Psoas muscle (tissue), 8 donors: ENCODE measurements around the gene BIVM. TPM values are rescaled to one million over a fixed set of nuclear protein-coding genes. Genes with fewer than 3 reads are reported as not detected.
"Not testable (repeated sequence)": the region's sequence is repeated elsewhere in the genome, so short reads cannot be mapped to it uniquely, and the experiment has no call there.

Experiments used
- ATAC-seq, 4 donors: fragments of 200-7000 bp; cut with Tn5 transposase; one replicate each; pipeline ENCODE4 v1.9.1; 2020; ENCODE audit warnings: moderate library complexity in 3 of 4, mild to moderate bottlenecking in 2 of 4
- DNase-seq, 2 donors: peaks; one replicate each; pipeline ENCODE4 v3.0.0-alpha.2; 2020
- H3K27ac ChIP-seq: fragments of 200-600 bp; one replicate; pipeline ENCODE4 v1.8.0; 2022
- H3K27me3 ChIP-seq, 3 donors: fragments of 200-600 bp in 1 of 3; one replicate each; pipeline versions ENCODE4 v1.6.1 to v1.8.0; 2013 to 2022; ENCODE audit warnings: low read length in 2 of 3, mild to moderate bottlenecking in 2 of 3, moderate library complexity in 1 of 3; ENCODE audit not compliant: insufficient read depth in 3 of 3
- H3K36me3 ChIP-seq, 2 donors: fragments of 200-600 bp in 1 of 2; one replicate each; pipeline versions ENCODE4 v1.6.1 to v1.8.0; 2013 to 2022; ENCODE audit warnings: low read depth in 1 of 2, mild to moderate bottlenecking in 1 of 2, moderate library complexity in 1 of 2; ENCODE audit not compliant: insufficient read depth in 1 of 2
- H3K4me1 ChIP-seq: fragments of 200-600 bp; one replicate; pipeline ENCODE4 v1.8.0; 2022
- H3K4me3 ChIP-seq: fragments of 200-600 bp; one replicate; pipeline ENCODE4 v1.8.0; 2022; ENCODE audit warnings: mild to moderate bottlenecking
- H3K9me3 ChIP-seq: fragments of 200-600 bp; one replicate; pipeline ENCODE4 v1.8.0; 2022
- CTCF ChIP-seq: fragments of 200-600 bp; IDR thresholded peaks from one replicate; pipeline ENCODE4 v1.8.0; 2022; ENCODE audit warnings: antibody characterized with exemption
- WGBS, 3 donors: extraction: QIAGEN DNeasy Blood & Tissue Kit; methylation state at CpG; one replicate each; pipeline versions ENCODE4 v1.1.6 to v1.1.7; 2013; 5-methylcytosine and 5-hydroxymethylcytosine counted together
- intact Hi-C, 2 donors: fragments of 100-400 bp; cut with DNase I; formaldehyde crosslinking; loops; one replicate each; pipeline versions ENCODE4 v1.11.0 to v1.14.2; 2022
- polyA plus RNA-seq, 3 donors: library from polyadenylated mRNA; stranded (reverse); fragments of 200-250 nt; gene quantifications; one replicate each; pipeline ENCODE4 v1.2.3, GENCODE V29; 2013
- total RNA-seq, 4 donors: library from RNA; stranded (reverse); fragmentation: NEBNext Ultra II Directional in 2 of 4; extraction: Animal tissue kit (Norgen Biotek cat#: 25700) in 2 of 4; gene quantifications; one replicate each; pipeline versions ENCODE4 v1.2.1 to v1.2.4, GENCODE V29; 2021 to 2023
- donor health status: healthy with polysubstance abuse.
- donor health status: DM: no; HTN: no; CAD: no; lungs with moderate emphysema.
- donor health status: Bipolar disorder and iron deficiency.
- donor health status: healthy.
- donor health status: DM: yes; HTN: yes; CAD: no.
- donor health status: DM: no; HTN: no; CAD: no.
- donor health status: DM: no; HTN: no; CAD: no.
- donor health status: DM: yes; HTN: yes; CAD: no.

Gene BIVM
- total and polyA plus RNA-seq, 7 donors = 7.9 to 24.6 (median 17.2) TPM

- intact Hi-C loops = no loop called here
- Histone ChIP-seq H3K27ac (no peak overlapping the region), H3K9me3 (no peaks in the 10 kb centered on the region), H3K4me1 (peaks cover 5% of the 10 kb centered on the region), H3K36me3 (no peaks in the 10 kb centered on the region), H3K27me3 (no peaks in the 10 kb centered on the region), H3K4me3 (peak overlapping the region; percentile 95)
- no peak for DNase-seq
- TF ChIP-seq CTCF = no peak
- ATAC-seq = no peak
- 76 to 81% (median 80%) methylated on average over 14 of the region's 14 CpGs for WGBS, 3 donors
Observed at GRCh38 chr13:102774591-102775520, 24.1 kb upstream of the BIVM start.

DNA sequence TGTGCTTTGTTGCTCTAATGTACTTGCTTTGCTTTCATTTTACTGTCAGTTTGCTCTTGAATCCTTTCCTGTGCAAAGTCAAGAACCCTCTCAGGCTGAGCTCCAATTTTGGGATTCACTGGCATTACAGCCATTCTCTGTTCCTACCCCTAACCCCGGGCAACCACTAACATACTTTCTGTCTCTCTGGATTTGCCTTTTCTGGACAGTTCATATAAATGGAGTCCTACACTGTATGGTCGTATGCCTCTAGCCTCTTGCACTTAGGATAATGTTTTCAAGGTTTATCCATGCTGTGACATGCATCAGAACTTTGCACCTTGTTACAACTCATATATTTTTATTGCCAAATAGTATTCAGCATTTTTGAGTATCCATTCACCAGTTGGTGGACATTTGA is 22.6 kb upstream of the BIVM start:
- ATAC-seq (no peak), DNase-seq (no peak)
- TF ChIP-seq CTCF = no peak
- Histone ChIP-seq H3K9me3 (no peaks in the 10 kb centered on the region), H3K27me3 (no peaks in the 10 kb centered on the region), H3K4me1 (peaks cover 5% of the 10 kb centered on the region), H3K27ac (no peak overlapping the region), H3K36me3 (no peaks in the 10 kb centered on the region), H3K4me3 (no peak overlapping the region)
- intact Hi-C loops = no loop called here
- 75 to 85% (median 75%) methylated on average over 2 of the region's 2 CpGs for whole genome bisulfite sequencing, 3 donors

GRCh38 chr13:102777736-102778135 is 21.2 kb upstream of the BIVM start:
- Histone ChIP-seq H3K4me3 (no peak overlapping the region), H3K4me1 (peaks cover 5% of the 10 kb centered on the region), H3K27me3 (no peaks in the 10 kb centered on the region), H3K27ac (no peak overlapping the region), H3K36me3 (no peaks in the 10 kb centered on the region), H3K9me3 (no peaks in the 10 kb centered on the region)
- TF ChIP-seq CTCF = no peak
- ATAC-seq (no peak), DNase-seq (no peak)
- intact Hi-C loops = no loop called here
- WGBS, 3 donors = 76 to 87% (median 81%) methylated on average over 3 of the region's 3 CpGs

- H3K27ac ChIP-seq = no peak overlapping the region
- no peak for TF ChIP-seq CTCF
- no peaks in the 10 kb centered on the region for H3K27me3 ChIP-seq
- H3K36me3 ChIP-seq = no peaks in the 10 kb centered on the region
- no peaks in the 10 kb centered on the region for H3K4me1 ChIP-seq
- H3K9me3 ChIP-seq = no peaks in the 10 kb centered on the region
- intact Hi-C loops = no loop called here
- ATAC-seq (no peak), DNase-seq (no peak)
- WGBS, 3 donors = 75 to 86% (median 81%) methylated on average over 5 of the region's 5 CpGs
- no peak overlapping the region for H3K4me3 ChIP-seq
Observed at GRCh38 chr13:102779436-102780159, 19.3 kb upstream of the BIVM start.

GRCh38 chr13:102780656-102781055 is 18.3 kb upstream of the BIVM start:
- H3K36me3 ChIP-seq, intact Hi-C loops, H3K4me3 ChIP-seq, H3K27ac ChIP-seq, H3K9me3 ChIP-seq, DNase-seq, H3K27me3 ChIP-seq, ATAC-seq, H3K4me1 ChIP-seq: not testable (repeated sequence)
- 72 to 81% (median 76%) methylated on average over 4 of the region's 4 CpGs for WGBS, 3 donors
